ENCODE results near the gene MYH16.

- TF ChIP-seq CTCF (IDR thresholded peaks at IDR 0.05) (no peak), POLR2A (IDR thresholded peaks at IDR 0.05) (no peak)
Measured at GRCh38 chr7:99310004-99310403, 37.4 kb downstream of the MYH16 start.

Data from adrenal gland (tissue), 5 donors.